Right lobe of liver (tissue), 6 donors: Measurements from ENCODE around the gene THSD7A. TPM values are rescaled to one million over a fixed set of nuclear protein-coding genes. Genes with fewer than 3 reads are reported as not detected.
A peak's percentile ranks its signal among the peaks of the same experiment; 100 is the strongest.

ENCODE experiments used
- ATAC-seq, 4 donors: fragments of 200-7000 bp; cut with Tn5 transposase; one replicate each; pipeline ENCODE4 v1.9.1; 2020; ENCODE audit warnings: mild to moderate bottlenecking in 4 of 4, moderate library complexity in 4 of 4
- DNase-seq, 3 donors: peaks; one replicate each; pipeline ENCODE4 v3.0.0-alpha.2; 2020
- H3K27ac ChIP-seq, 3 donors: fragments of 200-600 bp; one replicate each; pipeline ENCODE4 v1.8.0; 2022
- H3K27me3 ChIP-seq, 2 donors: fragments of 200-600 bp; one replicate each; pipeline ENCODE4 v1.8.0; 2022
- H3K36me3 ChIP-seq, 4 donors: fragments of 200-600 bp; sonication (generic) in 1 of 4; one replicate each; pipeline versions ENCODE4 v1.5.1 to v1.8.0; 2017 to 2022; ENCODE audit warnings: control low read depth in 1 of 4
- H3K4me1 ChIP-seq, 4 donors: fragments of 200-600 bp; sonication (generic) in 1 of 4; one replicate each; pipeline versions ENCODE4 v1.5.1 to v1.8.0; 2017 to 2022; ENCODE audit warnings: control low read depth in 1 of 4
- H3K4me3 ChIP-seq, 3 donors: fragments of 200-600 bp; one replicate each; pipeline ENCODE4 v1.8.0; 2022
- H3K9me3 ChIP-seq, 4 donors: fragments of 200-600 bp; sonication (generic) in 1 of 4; one replicate each; pipeline versions ENCODE4 v1.5.1 to v1.8.0; 2017 to 2022; ENCODE audit warnings: control low read depth in 1 of 4
- CTCF ChIP-seq, 4 donors: fragments of 200-600 bp in 3 of 4; fragments of 450-650 bp in 1 of 4; IDR thresholded peaks; one replicate each; pipeline versions ENCODE4 v1.5.1 to v1.8.0; 2016 to 2022; ENCODE audit warnings: antibody characterized with exemption in 4 of 4, mild to moderate bottlenecking in 2 of 4
- POLR2A ChIP-seq: fragments of 450-650 bp; IDR thresholded peaks from one replicate; pipeline ENCODE4 v1.6.1; 2017; ENCODE audit warnings: antibody characterized with exemption, mild to moderate bottlenecking
- WGBS: methylation state at CpG from one replicate; pipeline ENCODE4 v1.1.6; 2018; ENCODE audit warnings: low coverage, low lambda C conversion rate; ENCODE audit not compliant: insufficient coverage; ENCODE audit errors: missing lambda C conversion rate; 5-methylcytosine and 5-hydroxymethylcytosine counted together
- intact Hi-C, 2 donors: fragments of 100-400 bp; cut with DNase I; formaldehyde crosslinking; loops; one replicate each; pipeline versions ENCODE4 v1.11.2 to v1.14.1; 2022
- total RNA-seq, 6 experiments: library from RNA; depleted of rRNA in 2 of 6; stranded (reverse); fragments of >200 nt in 2 of 6; fragmentation: NEBNext Ultra II Directional in 3 of 6; extraction: Animal tissue kit (Norgen Biotek cat#: 25700) in 3 of 6; gene quantifications; one replicate each; pipeline versions ENCODE4 v1.1.0 to v1.2.4, GENCODE V29; 2016 to 2023
- donor health status: DM: no; HTN: yes; CAD: no.
- donor health status: DM: no; HTN: no; CAD: no.
- donor health status: DM: no; HTN: no; CAD: no.
- donor health status: DM: no; HTN: yes; CAD: no.
- donor health status: DM: no; HTN: yes; CAD: no.

The THSD7A gene
- total RNA-seq, 6 experiments from 2014 or later: 1.1 to 2.5 (median 1.4) TPM

GRCh38 chr7:11458736-11459483 is 373.1 kb downstream of the THSD7A start:
- ATAC-seq (peak; percentile 54 to 77 (median 62)), DNase-seq (no peak)
- Histone ChIP-seq H3K9me3 (no peaks in the 10 kb centered on the region), H3K36me3 (no peaks in the 10 kb centered on the region), H3K27me3 (no peaks in the 10 kb centered on the region), H3K27ac (no peak overlapping the region), H3K4me3 (no peak overlapping the region), H3K4me1 (no peaks in the 10 kb centered on the region)
- no peak for TF ChIP-seq POLR2A
- no peak for TF ChIP-seq CTCF (IDR thresholded peaks at IDR 0.05)
- intact Hi-C loops: no loop called here
- WGBS: 57% methylated on average over 5 of the region's 5 CpGs

DNA sequence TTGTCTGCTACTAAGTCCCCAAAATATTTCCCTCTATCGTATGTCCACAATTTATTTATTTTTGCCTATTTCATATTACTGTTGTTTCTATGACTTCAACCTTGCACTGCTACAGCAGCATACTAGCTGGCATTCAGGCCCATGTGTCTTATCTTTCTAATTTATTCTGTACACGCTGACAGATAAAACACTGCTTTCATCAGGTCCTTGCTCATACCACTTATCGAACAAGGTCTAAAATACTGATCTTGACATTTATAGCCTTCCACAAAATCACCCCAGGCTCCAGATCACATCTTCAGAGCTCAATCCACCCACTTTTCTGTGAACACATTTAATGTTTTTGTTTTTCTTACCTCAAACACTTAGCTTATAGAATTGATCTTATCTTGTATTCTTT is 374.6 kb downstream of the THSD7A start:
- Histone ChIP-seq H3K27me3 (no peaks in the 10 kb centered on the region), H3K4me1 (no peaks in the 10 kb centered on the region), H3K4me3 (no peak overlapping the region), H3K9me3 (no peaks in the 10 kb centered on the region), H3K36me3 (no peaks in the 10 kb centered on the region), H3K27ac (no peak overlapping the region)
- no peak for DNase-seq
- intact Hi-C loops: no loop called here
- no peak for TF ChIP-seq CTCF (IDR thresholded peaks at IDR 0.05)
- no peak for TF ChIP-seq POLR2A
- no peak for ATAC-seq
- WGBS: 87% methylated on average over 3 of the region's 3 CpGs

DNA sequence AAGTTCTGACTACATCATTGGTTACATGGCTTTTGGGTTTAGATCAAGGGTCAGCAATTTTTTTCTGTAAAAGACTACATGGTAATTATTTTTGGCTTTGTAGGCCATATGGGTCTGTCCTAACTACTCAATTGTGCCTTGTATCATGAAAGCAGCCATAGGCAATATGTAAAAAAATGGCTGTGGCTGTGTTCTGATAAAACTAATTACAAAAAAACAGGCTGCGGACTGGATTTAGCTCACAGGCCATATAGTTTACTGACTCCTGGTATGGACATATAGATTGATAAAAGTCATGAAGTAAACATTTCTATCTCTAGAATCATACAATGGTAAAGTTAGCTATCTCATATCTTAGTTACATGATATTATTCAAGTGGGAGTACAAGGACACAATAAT is 375.4 kb downstream of the THSD7A start:
- DNase-seq: no peak
- Histone ChIP-seq H3K4me1 (no peaks in the 10 kb centered on the region), H3K9me3 (no peaks in the 10 kb centered on the region), H3K27me3 (no peaks in the 10 kb centered on the region), H3K36me3 (no peaks in the 10 kb centered on the region), H3K4me3 (no peak overlapping the region), H3K27ac (no peak overlapping the region)
- WGBS: 93% methylated on average over 1 of the region's 1 CpG
- intact Hi-C loops: no loop called here
- no peak for ATAC-seq
- TF ChIP-seq POLR2A: no peak
- no peak for TF ChIP-seq CTCF (IDR thresholded peaks at IDR 0.05)

- WGBS: 91% methylated on average over 3 of the region's 3 CpGs
- DNase-seq (no peak), ATAC-seq (no peak)
These were observed 379.5 kb downstream of the THSD7A start for GRCh38 chr7:11452476-11452875.

More at GRCh38 chr7:11452476-11452875, 379.5 kb downstream of the THSD7A start:
- Histone ChIP-seq H3K27me3 (no peaks in the 10 kb centered on the region), H3K4me3 (no peak overlapping the region), H3K27ac (no peak overlapping the region), H3K9me3 (no peaks in the 10 kb centered on the region), H3K4me1 (no peaks in the 10 kb centered on the region), H3K36me3 (no peaks in the 10 kb centered on the region)
- intact Hi-C loops: no loop called here
- no peak for TF ChIP-seq CTCF (IDR thresholded peaks at IDR 0.05)
- no peak for TF ChIP-seq POLR2A
